Smooth muscle cell (in vitro differentiated cells): ENCODE measurements around the gene SOD2. TPM values are rescaled to one million over a fixed set of nuclear protein-coding genes. Genes with fewer than 3 reads are reported as not detected.

Source experiments
- DNase-seq: peaks from one replicate; lab custom pipeline; 2025; ENCODE audit not compliant: unreplicated experiment; lab: John Stamatoyannopoulos, UW
- H2AFZ ChIP-seq: fragments of 200-600 bp; sonication (generic); 2 replicates; pipeline ENCODE4 v1.6.0; 2016; ENCODE audit warnings: antibody characterized with exemption, low read depth, mild to moderate bottlenecking
- H3F3A ChIP-seq: fragments of 200-600 bp; sonication (generic); 2 replicates; pipeline ENCODE4 v1.6.0; 2017; ENCODE audit warnings: antibody characterized with exemption, low read depth
- H3K27ac ChIP-seq: fragments of 200-600 bp; sonication (generic); 2 replicates; pipeline ENCODE4 v1.5.1; 2016; ENCODE audit warnings: low read depth, mild to moderate bottlenecking
- H3K27me3 ChIP-seq: fragments of 200-600 bp; sonication (generic); 2 replicates; pipeline ENCODE4 v1.6.1; 2016; ENCODE audit warnings: low read depth, mild to moderate bottlenecking
- H3K36me3 ChIP-seq: fragments of 200-600 bp; sonication (generic); 2 replicates; pipeline ENCODE4 v1.5.1; 2016; ENCODE audit warnings: low read depth
- H3K4me1 ChIP-seq: fragments of 200-600 bp; sonication (generic); 2 replicates; pipeline ENCODE4 v1.5.1; 2016; ENCODE audit warnings: low read depth
- H3K4me2 ChIP-seq: fragments of 200-600 bp; sonication (generic); 2 replicates; pipeline ENCODE4 v1.6.0; 2016; ENCODE audit warnings: mild to moderate bottlenecking
- H3K4me3 ChIP-seq: fragments of 200-600 bp; sonication (generic); 2 replicates; pipeline ENCODE4 v1.5.1; 2016; ENCODE audit warnings: mild to moderate bottlenecking
- H3K79me2 ChIP-seq: fragments of 200-600 bp; sonication (generic); 2 replicates; pipeline ENCODE4 v1.6.0; 2016; ENCODE audit warnings: low read depth, mild to moderate bottlenecking
- H3K9ac ChIP-seq: fragments of 200-600 bp; sonication (generic); 2 replicates; pipeline ENCODE4 v1.6.0; 2016; ENCODE audit warnings: low read depth
- H3K9me3 ChIP-seq: fragments of 200-600 bp; sonication (generic); replicated peaks from 2 replicates; pipeline ENCODE4 v1.5.1; 2016; ENCODE audit warnings: low read depth
- H4K20me1 ChIP-seq: fragments of 200-600 bp; sonication (generic); 2 replicates; pipeline ENCODE4 v1.6.0; 2016; ENCODE audit warnings: low read depth
- WGBS: methylation state at CpG from one replicate; pipeline ENCODE4 v1.1.7; 2016; ENCODE audit warnings: low lambda C conversion rate; 5-methylcytosine and 5-hydroxymethylcytosine counted together
- polyA plus RNA-seq: library from polyadenylated mRNA; unstranded; fragments of >200 nt; fragmentation: Nextera tagmentation; extraction: Ambion mirVana; gene quantifications from 2 replicates; pipeline ENCODE4 v1.2.1, GENCODE V29; 2016
- total RNA-seq: library from RNA; depleted of rRNA; stranded (reverse); fragments of >200 nt; gene quantifications from 2 replicates; pipeline ENCODE4 v1.2.3, GENCODE V29; 2014
- TF ChIP-seq, protein P1 (sequence below): fragments of 200-600 bp; sonication (generic); IDR thresholded peaks from 2 replicates; pipeline ENCODE4 v1.5.1; 2017; ENCODE audit warnings: borderline replicate concordance, mild to moderate bottlenecking, antibody characterized with exemption; ENCODE audit not compliant: insufficient read depth, poor library complexity, severe bottlenecking

The SOD2 gene
- total and polyA plus RNA-seq, 2 experiments from 2014 or later: 53.2 to 69.4 TPM

DNA sequence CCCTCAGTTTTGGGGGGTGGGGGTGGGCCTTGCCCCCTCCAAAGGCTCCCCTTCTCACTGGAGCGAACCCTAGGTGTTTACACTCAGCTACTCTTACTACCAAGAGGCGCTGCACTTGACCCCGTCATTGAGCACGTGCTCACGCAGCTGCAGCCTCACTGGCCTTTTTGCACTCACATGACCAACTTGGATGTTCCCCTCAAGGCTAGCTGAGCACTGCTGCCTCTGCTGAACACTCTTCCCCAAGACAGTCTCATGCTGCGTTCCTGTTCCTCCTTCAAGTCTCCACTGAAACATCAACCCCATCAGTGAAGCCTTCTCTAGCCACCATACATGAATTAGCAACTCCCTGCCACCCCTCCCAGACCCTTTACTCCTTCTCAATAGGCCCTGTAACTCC, 4.0 kb downstream of the SOD2 start:
- H3K4me2 ChIP-seq: no peak overlapping the region
- peaks cover 26% of the 10 kb centered on the region for H3K79me2 ChIP-seq
- H3K27ac ChIP-seq: no peak overlapping the region
- no peak overlapping the region for H3K9ac ChIP-seq
- H3K4me1 ChIP-seq: peaks cover 19% of the 10 kb centered on the region
- no peaks in the 10 kb centered on the region for H3K27me3 ChIP-seq
- H3F3A ChIP-seq: peaks cover 3% of the 10 kb centered on the region
- H3K4me3 ChIP-seq: no peak overlapping the region
- WGBS: 100% methylated on average over 6 of the region's 6 CpGs
- peaks cover 3% of the 10 kb centered on the region for H3K36me3 ChIP-seq
- H3K9me3 ChIP-seq: no peaks in the 10 kb centered on the region
- TF ChIP-seq, protein P1, sequence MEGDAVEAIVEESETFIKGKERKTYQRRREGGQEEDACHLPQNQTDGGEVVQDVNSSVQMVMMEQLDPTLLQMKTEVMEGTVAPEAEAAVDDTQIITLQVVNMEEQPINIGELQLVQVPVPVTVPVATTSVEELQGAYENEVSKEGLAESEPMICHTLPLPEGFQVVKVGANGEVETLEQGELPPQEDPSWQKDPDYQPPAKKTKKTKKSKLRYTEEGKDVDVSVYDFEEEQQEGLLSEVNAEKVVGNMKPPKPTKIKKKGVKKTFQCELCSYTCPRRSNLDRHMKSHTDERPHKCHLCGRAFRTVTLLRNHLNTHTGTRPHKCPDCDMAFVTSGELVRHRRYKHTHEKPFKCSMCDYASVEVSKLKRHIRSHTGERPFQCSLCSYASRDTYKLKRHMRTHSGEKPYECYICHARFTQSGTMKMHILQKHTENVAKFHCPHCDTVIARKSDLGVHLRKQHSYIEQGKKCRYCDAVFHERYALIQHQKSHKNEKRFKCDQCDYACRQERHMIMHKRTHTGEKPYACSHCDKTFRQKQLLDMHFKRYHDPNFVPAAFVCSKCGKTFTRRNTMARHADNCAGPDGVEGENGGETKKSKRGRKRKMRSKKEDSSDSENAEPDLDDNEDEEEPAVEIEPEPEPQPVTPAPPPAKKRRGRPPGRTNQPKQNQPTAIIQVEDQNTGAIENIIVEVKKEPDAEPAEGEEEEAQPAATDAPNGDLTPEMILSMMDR: no peak
- H2AFZ ChIP-seq: no peak overlapping the region
- no peak for DNase-seq
- H4K20me1 ChIP-seq: peaks cover 9% of the 10 kb centered on the region

DNA sequence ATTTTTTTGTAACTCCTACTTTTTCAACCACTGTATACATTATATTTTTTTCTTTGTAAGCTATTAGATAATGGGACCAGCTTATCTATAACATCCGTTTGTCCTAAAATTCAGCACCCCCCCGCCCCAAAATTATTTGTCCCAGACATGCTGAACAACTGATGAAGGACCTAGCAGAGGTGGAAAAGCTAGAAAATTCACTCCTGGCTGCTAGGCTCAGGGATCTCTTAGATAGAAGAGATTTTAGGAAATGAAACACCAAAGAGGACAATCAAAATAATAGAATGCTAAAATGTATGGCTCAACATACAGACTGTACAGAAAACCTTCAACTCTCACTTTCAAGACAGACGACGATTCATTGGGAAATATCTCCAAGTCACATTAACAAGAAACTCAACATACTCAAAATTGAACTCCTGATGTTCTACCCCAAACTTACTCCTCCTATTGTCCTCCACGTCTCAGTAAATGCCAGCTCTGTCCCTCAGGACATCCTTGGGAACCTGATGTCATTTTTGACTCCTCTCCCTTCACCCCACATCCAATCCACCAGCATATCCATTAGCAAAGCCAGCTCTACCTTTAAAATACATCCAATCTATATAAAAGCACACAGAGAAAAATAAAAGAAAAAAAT, 4.7 kb downstream of the SOD2 start:
- H3K27me3 ChIP-seq: no peaks in the 10 kb centered on the region
- peaks cover 3% of the 10 kb centered on the region for H3F3A ChIP-seq
- peaks cover 15% of the 10 kb centered on the region for H3K4me1 ChIP-seq
- no peak overlapping the region for H3K4me2 ChIP-seq
- H3K9me3 ChIP-seq: no peaks in the 10 kb centered on the region
- no peak overlapping the region for H3K9ac ChIP-seq
- no peak for DNase-seq
- peaks cover 3% of the 10 kb centered on the region for H3K36me3 ChIP-seq
- WGBS: 92% methylated on average over 5 of the region's 5 CpGs
- peaks cover 9% of the 10 kb centered on the region for H4K20me1 ChIP-seq
- H3K4me3 ChIP-seq: no peak overlapping the region
- TF ChIP-seq, protein P1: no peak
- no peak overlapping the region for H3K27ac ChIP-seq
- peaks cover 26% of the 10 kb centered on the region for H3K79me2 ChIP-seq
- no peak overlapping the region for H2AFZ ChIP-seq

DNA sequence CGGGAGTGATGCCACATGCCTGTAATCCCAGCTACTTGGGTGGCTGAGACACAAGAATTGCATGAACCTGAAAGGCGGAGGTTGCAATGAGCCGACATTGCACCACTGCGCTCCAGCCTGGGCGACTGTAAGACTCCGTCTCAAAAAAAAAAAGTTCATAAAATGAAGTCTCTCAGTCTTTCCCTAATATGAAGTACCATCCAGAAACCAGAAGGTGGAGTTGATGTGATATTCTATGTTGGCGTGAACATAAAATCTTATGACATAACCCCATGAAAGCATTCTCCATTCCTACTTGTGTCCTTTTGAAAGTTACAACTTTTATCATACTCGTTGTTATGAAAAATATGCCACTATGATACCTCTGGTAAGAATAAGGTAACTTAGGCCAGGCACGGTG, 5.7 kb downstream of the SOD2 start:
- Histone ChIP-seq H3K9ac (no peak overlapping the region), H2AFZ (no peak overlapping the region), H3K79me2 (peaks cover 24% of the 10 kb centered on the region), H3K27me3 (no peaks in the 10 kb centered on the region), H3K9me3 (no peaks in the 10 kb centered on the region), H3K4me3 (no peak overlapping the region), H4K20me1 (peaks cover 8% of the 10 kb centered on the region), H3K36me3 (peaks cover 3% of the 10 kb centered on the region), H3K27ac (no peak overlapping the region), H3F3A (peaks cover 9% of the 10 kb centered on the region), H3K4me1 (peaks cover 15% of the 10 kb centered on the region), H3K4me2 (no peak overlapping the region)
- TF ChIP-seq, protein P1: no peak
- WGBS: 98% methylated on average over 9 of the region's 9 CpGs
- DNase-seq: no peak

DNA sequence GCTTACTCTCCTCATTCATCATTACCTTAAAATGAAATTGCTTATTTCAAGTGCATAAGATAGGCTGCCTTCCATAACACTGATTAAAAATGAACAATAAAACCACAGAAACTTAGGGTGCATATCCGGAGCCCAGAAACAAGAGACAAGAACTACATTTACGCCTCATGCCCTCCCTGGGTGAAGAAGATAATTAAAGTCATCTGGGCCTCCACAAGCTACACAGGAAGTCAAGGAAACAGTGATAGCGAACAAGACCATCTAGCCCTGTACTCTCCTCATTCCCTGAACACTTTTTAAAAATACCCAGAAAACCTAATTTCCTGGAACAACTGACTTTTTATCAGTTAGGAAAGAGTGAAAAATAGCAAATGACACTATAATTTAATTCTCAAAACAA, 6.3 kb downstream of the SOD2 start:
- Histone ChIP-seq H3K9me3 (no peaks in the 10 kb centered on the region), H3K4me3 (no peak overlapping the region), H3K79me2 (peaks cover 18% of the 10 kb centered on the region), H3K4me1 (peaks cover 8% of the 10 kb centered on the region), H3K36me3 (peaks cover 3% of the 10 kb centered on the region), H3K27me3 (no peaks in the 10 kb centered on the region), H3K9ac (no peak overlapping the region), H3F3A (peaks cover 6% of the 10 kb centered on the region), H3K4me2 (no peak overlapping the region), H3K27ac (no peak overlapping the region), H2AFZ (no peak overlapping the region), H4K20me1 (peaks cover 2% of the 10 kb centered on the region)
- TF ChIP-seq, protein P1: no peak
- no peak for DNase-seq
- WGBS: 93% methylated on average over 3 of the region's 3 CpGs
